ENCODE data around the gene GTF2I.
"Not testable (repeated sequence)": the region's sequence is repeated elsewhere in the genome, so short reads cannot be mapped to it uniquely, and the experiment has no call there.

GTF2I gene

GRCh38 chr7:74657692-74658177 lies at the start of gene GTF2I:
GTF2I (plus strand) TSS chr7:74657718; CDS start chr7:74689129, 31,411 bp downstream.
- DNase-seq (ENCODE audit: low spot score), result no peak

- DNase-seq (ENCODE audit: low spot score), result peak; percentile 12
Measured at GRCh38 chr7:74612015-74612829, 45.3 kb upstream of the GTF2I start.

GRCh38 chr7:74615933-74616780 lies 41.4 kb upstream of the GTF2I start:
- DNase-seq (ENCODE audit: low spot score), result no peak

GRCh38 chr7:74617180-74617744 lies 40.3 kb upstream of the GTF2I start:
- peak; percentile 9 for DNase-seq (ENCODE audit: low spot score)

DNA sequence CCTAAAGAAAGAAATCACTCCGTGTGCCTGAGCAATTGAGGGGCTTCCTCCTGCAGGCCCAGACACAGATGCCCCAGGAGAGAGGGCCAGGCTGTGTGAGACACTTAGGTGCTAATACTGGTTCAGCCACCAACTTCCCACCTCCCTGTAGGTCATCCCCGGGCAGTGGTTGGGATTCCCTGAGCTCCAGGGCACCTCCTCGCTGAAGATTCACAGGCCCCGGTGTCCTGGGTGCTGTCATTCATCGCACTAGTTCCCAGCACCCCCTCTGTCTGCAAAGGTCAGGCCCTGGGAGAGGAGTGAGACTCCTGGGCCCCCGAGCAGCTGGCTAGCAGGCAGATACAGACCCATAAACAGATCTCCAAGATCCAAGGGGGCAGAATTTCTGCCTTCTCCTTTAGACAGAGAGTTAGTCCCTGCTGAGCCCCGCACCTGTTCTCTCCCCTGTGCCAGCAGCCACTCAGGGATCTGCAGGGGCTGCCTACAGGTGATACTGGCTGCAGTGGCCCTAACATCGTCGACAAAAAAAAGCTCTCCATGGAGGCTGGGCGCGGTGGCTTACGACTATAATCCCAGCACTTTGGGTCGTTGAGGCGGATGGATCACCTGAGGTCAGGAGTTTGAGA lies 38.2 kb upstream of the GTF2I start:
- DNase-seq (ENCODE audit: low spot score), result peak; percentile 2

- DNase-seq (ENCODE audit: low spot score), result no peak
Measured at GRCh38 chr7:74622228-74622749, 35.2 kb upstream of the GTF2I start.

DNA sequence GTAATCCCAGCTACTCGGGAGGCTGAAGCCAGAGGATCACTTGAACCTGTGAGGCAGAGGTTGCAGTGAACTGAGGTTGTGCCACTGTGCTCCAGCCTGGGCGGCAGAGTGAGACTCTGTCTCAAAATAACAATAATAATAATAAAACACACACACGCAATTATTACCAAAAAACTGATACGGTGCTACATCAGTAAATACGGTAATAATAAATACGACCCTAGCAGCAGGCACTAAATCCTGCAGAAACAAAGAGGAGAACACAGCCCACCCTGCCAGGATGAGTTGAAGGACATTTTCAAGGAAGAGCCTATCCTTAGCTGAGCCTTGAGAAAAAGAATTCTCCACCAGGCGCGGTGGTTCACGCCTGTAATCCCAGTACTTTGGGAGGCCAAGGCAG lies 34.4 kb upstream of the GTF2I start:
- DNase-seq (ENCODE audit: low spot score), result no peak

DNA sequence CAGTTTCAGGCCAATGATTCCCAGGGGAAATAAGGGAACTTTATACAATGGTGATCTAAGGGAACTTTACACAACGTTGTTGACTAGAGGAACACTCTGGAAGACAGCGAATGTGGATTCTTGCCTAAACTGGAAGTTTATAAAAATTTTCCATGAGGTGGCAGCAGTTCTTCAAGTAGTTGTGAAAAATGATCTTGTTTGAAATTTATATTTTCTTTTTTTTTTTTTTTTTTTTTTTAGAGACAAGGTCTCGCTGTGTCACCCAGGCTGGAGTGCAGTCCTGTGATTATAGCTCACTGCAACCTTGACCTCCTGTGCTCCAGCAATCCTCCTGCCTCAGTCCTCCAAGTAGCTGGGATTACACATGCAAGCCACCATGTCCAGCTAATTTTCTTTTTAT lies 32.1 kb upstream of the GTF2I start:
- DNase-seq (ENCODE audit: low spot score), result peak; percentile 68

DNA sequence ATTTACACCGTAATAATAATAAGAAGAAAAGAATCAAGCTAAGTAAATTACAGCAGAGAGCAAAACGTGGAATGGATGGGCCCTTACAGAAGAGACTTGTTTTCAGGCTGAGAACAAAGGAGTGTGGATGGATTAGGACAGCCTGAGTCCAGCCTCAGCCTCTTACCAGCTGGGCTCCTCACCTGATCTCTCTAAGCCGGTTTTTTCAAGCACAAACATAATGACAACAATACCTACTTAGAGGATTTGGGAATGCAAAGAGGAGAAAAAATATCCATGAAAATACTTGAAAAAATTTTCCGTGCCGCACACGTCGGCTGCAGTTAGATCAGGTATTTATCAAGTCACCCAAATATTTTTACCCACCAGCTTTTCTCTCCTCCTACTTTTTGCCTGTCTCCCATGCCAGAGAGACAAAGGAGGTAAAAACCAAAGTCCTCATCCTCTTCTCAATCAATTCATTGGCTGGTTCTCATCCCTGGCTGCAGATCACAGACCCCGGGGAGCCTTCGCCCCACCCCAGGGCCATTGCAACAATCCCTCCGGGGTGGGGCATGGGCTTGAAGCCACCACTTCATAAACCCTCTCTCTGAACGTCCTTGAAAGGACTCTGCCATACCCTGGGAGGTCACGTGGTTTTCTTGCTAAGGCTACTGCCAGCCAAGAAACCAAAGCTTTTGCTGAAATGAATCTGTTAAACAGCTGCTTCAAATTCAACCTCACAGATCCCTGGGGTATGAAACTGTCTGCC lies 29.7 kb upstream of the GTF2I start:
- DNase-seq (ENCODE audit: low spot score), result peak; percentile 76

- no peak for DNase-seq (ENCODE audit: low spot score)
Measured at GRCh38 chr7:74632505-74632904, 25.0 kb upstream of the GTF2I start.

DNA sequence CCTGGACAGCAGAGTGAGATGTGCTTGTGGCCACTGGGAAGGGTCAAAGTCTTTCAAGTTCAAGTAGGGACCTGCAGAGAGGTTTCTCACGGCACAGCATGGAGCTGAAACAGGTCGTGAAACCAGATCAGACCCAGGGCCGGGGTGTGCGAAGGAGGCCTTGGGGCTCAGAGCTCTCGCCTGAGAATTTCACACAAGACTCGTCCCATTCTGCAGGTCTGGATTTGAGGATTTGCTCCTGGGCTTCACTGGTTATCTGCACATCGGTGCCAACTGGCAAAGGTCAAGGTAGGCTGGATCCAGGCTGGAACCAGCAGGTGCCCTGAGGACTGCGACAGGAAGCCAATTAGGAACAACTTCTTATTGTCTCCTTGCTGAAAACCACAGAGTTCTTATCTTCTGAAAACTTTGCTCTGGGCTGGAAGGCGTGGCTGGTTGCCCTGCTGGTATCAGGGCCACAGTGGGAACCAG lies 24.0 kb upstream of the GTF2I start:
- no peak for DNase-seq (ENCODE audit: low spot score)

DNA sequence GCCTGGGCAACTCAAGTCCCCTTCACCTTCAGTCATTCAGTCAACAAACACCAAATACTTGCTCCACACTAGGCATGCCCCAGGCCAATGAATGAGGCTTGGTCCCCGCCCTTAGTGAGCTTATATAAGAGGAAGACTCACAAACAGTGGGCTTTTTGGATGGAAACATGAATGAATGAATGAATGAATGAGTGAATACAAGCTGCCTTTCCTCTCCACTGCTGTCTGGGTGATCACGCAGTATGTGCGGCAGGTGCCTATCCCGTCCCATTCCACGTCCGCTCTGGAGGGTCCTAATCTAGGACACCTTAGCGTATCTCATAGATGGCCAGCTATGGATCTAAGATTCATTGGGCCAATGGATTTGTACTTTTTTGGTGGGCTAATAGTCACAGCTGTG lies 19.8 kb upstream of the GTF2I start:
- no peak for DNase-seq (ENCODE audit: low spot score)

- DNase-seq (ENCODE audit: low spot score), result not testable (repeated sequence)
Measured at GRCh38 chr7:74650055-74650454, 7.5 kb upstream of the GTF2I start.

- not testable (repeated sequence) for DNase-seq (ENCODE audit: low spot score)
Measured at GRCh38 chr7:74650493-74651132, 6.9 kb upstream of the GTF2I start.

- DNase-seq (ENCODE audit: low spot score), result not testable (repeated sequence)
Measured at GRCh38 chr7:74651133-74651504, 6.4 kb upstream of the GTF2I start.

DNA sequence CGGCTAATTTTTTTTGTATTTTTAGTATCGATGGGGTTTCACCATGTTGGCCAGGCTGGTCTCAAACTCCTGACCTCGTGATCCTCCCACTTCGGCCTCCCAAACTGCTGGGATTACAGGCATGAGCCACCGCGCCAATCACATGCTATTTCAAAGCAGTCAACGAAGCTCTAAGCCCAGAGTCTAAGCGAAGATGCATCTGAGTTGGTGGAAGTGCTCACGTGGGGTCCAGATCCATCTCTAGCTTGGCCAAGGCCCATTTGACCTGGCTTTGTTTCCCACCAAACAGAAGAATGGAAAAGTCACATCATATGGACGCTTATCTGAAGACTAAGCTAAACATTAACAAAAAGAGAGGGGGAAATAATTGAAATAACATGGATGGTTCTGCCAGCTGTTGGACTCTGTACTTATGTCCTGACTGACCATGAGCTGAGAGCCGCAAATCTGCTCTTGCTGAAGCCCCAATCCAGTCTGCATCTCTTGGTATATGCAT lies 3.8 kb upstream of the GTF2I start:
- no peak for DNase-seq (ENCODE audit: low spot score)

DNA sequence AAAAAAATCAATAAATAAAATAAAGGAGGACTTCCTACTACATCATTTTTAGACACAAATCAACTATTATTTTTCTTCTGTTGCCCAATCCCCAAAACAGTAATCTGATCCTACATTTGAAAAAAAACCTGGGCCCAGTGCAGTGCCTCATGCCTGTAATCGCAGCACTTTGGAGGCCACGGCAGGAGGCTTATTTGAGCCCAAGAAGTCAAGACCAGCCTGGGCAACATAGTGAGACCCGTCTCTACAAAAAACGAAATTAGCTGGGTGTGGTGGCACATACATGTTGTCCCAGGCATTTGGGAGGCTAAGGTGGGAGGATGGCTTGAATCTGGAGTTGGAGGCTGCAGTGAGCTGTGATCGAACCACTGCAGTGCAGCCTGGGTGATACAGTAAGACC lies 2.7 kb upstream of the GTF2I start:
- DNase-seq (ENCODE audit: low spot score), result no peak

GRCh38 chr7:74655324-74655723 lies 2.2 kb upstream of the GTF2I start:
- DNase-seq (ENCODE audit: low spot score), result no peak

GRCh38 chr7:74655768-74656440 lies 1.6 kb upstream of the GTF2I start:
- DNase-seq (ENCODE audit: low spot score), result peak; percentile 15

- peak; percentile 60 for DNase-seq (ENCODE audit: low spot score)
Measured at GRCh38 chr7:74656441-74656836, 1.1 kb upstream of the GTF2I start.

Data from GM03348 (cell line).